ENCODE results near the gene RASAL1.

GRCh38 chr12:113170457-113170856 is 34.9 kb upstream of the RASAL1 start:
- TF ChIP-seq CREB1 (CRISPR knock-in tag; IDR thresholded peaks at IDR 0.05; ENCODE audit: low read depth): no peak
- no peak for TF ChIP-seq NANOG (IDR thresholded peaks at IDR 0.05; ENCODE audit: borderline replicate concordance)
- TF ChIP-seq, protein P1, sequence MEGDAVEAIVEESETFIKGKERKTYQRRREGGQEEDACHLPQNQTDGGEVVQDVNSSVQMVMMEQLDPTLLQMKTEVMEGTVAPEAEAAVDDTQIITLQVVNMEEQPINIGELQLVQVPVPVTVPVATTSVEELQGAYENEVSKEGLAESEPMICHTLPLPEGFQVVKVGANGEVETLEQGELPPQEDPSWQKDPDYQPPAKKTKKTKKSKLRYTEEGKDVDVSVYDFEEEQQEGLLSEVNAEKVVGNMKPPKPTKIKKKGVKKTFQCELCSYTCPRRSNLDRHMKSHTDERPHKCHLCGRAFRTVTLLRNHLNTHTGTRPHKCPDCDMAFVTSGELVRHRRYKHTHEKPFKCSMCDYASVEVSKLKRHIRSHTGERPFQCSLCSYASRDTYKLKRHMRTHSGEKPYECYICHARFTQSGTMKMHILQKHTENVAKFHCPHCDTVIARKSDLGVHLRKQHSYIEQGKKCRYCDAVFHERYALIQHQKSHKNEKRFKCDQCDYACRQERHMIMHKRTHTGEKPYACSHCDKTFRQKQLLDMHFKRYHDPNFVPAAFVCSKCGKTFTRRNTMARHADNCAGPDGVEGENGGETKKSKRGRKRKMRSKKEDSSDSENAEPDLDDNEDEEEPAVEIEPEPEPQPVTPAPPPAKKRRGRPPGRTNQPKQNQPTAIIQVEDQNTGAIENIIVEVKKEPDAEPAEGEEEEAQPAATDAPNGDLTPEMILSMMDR (conservative IDR thresholded peaks at IDR 0.05; ENCODE audit: low read depth in 2 of 2): no peak
- TF ChIP-seq EZH2 (IDR thresholded peaks at IDR 0.05; ENCODE audit: low read depth, unreplicated experiment): no peak
- no peak for TF ChIP-seq POLR2AphosphoS5 (IDR thresholded peaks at IDR 0.05; ENCODE audit: low read depth)
- no peak for TF ChIP-seq JUNB (IDR thresholded peaks at IDR 0.05; ENCODE audit: unreplicated experiment)
- no peak for TF ChIP-seq STAT1 (IDR thresholded peaks at IDR 0.05; ENCODE audit: unreplicated experiment)
- no peak for TF ChIP-seq ZNF114 (CRISPR knock-in tag; IDR thresholded peaks at IDR 0.05)
- no peak for TF ChIP-seq ZNF331 (CRISPR knock-in tag; IDR thresholded peaks at IDR 0.05; ENCODE audit: low read depth)
- no peak for TF ChIP-seq EZH2phosphoT487 (IDR thresholded peaks at IDR 0.05; ENCODE audit: unreplicated experiment)
- TF ChIP-seq REST (IDR thresholded peaks at IDR 0.05; ENCODE audit: unreplicated experiment): no peak
- TF ChIP-seq, protein P2, sequence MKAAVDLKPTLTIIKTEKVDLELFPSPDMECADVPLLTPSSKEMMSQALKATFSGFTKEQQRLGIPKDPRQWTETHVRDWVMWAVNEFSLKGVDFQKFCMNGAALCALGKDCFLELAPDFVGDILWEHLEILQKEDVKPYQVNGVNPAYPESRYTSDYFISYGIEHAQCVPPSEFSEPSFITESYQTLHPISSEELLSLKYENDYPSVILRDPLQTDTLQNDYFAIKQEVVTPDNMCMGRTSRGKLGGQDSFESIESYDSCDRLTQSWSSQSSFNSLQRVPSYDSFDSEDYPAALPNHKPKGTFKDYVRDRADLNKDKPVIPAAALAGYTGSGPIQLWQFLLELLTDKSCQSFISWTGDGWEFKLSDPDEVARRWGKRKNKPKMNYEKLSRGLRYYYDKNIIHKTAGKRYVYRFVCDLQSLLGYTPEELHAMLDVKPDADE (IDR thresholded peaks at IDR 0.05): no peak

Measured in GM23338 (cell line).